Measurements from ENCODE around the gene TBC1D3B. TPM values are rescaled to one million over a fixed set of nuclear protein-coding genes. Genes with fewer than 3 reads are reported as not detected.
A peak's percentile ranks its signal among the peaks of the same experiment; 100 is the strongest.

TBC1D3B gene
- total RNA-seq, 1 experiment from 2014 or later = 6.3 TPM

- TF ChIP-seq AFF4 (CRISPR knock-in tag; IDR thresholded peaks at IDR 0.05; ENCODE audit: borderline replicate concordance) (no peak), TCF7 (CRISPR knock-in tag; IDR thresholded peaks at IDR 0.05; ENCODE audit: low read depth) (no peak), GTF2I (CRISPR knock-in tag; conservative IDR thresholded peaks at IDR 0.05) (no peak), ZNF396 (CRISPR knock-in tag; IDR thresholded peaks at IDR 0.05; ENCODE audit: borderline replicate concordance) (no peak), FOXP1 (CRISPR knock-in tag; IDR thresholded peaks at IDR 0.05; ENCODE audit: borderline replicate concordance) (no peak), ZNF317 (CRISPR knock-in tag; IDR thresholded peaks at IDR 0.05; ENCODE audit: borderline replicate concordance, low read depth) (no peak), PREB (CRISPR knock-in tag; IDR thresholded peaks at IDR 0.05; ENCODE audit: borderline replicate concordance) (no peak), GRHL2 (CRISPR knock-in tag; IDR thresholded peaks at IDR 0.05; ENCODE audit: insufficient replicate concordance, severe bottlenecking) (no peak)
Measured at GRCh38 chr17:36185416-36185815, 9.0 kb upstream of the TBC1D3B start (continued).

- DNase-seq (ENCODE audit: low spot score) = no peak
- CTCF ChIA-PET = interaction anchor here (0.7 to 1.7 kb wide), 3 partner anchors 8 to 480 kb away, joined by 3 to 6 read pairs (median 5); no protein-coding TSS in a partner anchor
- Mint-ChIP-seq H3K27me3 (ENCODE audit: low read depth) (peaks cover 32% of the 10 kb centered on the region), H3K4me1 (peaks cover 5% of the 10 kb centered on the region; the same call in 1 of the 2 replicates), H3K9me3 (no peaks in the 10 kb centered on the region), H3K4me3 (peak overlapping the region; percentile 62), H3K36me3 (no peaks in the 10 kb centered on the region), H3K27ac (no peak overlapping the region)
- no peak for ATAC-seq
- TF ChIP-seq GTF2I (CRISPR knock-in tag; conservative IDR thresholded peaks at IDR 0.05) = peak; percentile 72; the same call in 1 of the 2 replicates
- TF ChIP-seq SP1 (CRISPR knock-in tag; conservative IDR thresholded peaks at IDR 0.05) = no peak
- POLR2A ChIA-PET = no interaction called here
Measured at GRCh38 chr17:36184023-36184765, 7.8 kb upstream of the TBC1D3B start.

- peak; percentile 80 for ATAC-seq
- peaks cover 5% of the 10 kb centered on the region; the same call in 1 of the 2 replicates for H3K4me1 Mint-ChIP-seq
- ChIA-PET POLR2A (interaction anchor here (1.0 kb wide), 2 partner anchors 16 to 32 kb away, joined by 3 read pairs; no protein-coding TSS in a partner anchor), CTCF (interaction anchor here (0.6 to 1.7 kb wide), 9 partner anchors 9 to 300 kb away, joined by 3 to 9 read pairs (median 4); no protein-coding TSS in a partner anchor)
- no peak overlapping the region for H3K27ac Mint-ChIP-seq
- H3K36me3 Mint-ChIP-seq = no peaks in the 10 kb centered on the region
- peaks cover 32% of the 10 kb centered on the region for H3K27me3 Mint-ChIP-seq (ENCODE audit: low read depth)
- DNase-seq (ENCODE audit: low spot score) = peak; percentile 82
- H3K4me3 Mint-ChIP-seq = peak overlapping the region; percentile 72
- H3K9me3 Mint-ChIP-seq = no peaks in the 10 kb centered on the region
- TF ChIP-seq MLX (CRISPR knock-in tag; IDR thresholded peaks at IDR 0.05) (0 out of 2 replicates have a peak, but pooled peaks have one; percentile 89), NR3C1 (CRISPR knock-in tag; conservative IDR thresholded peaks at IDR 0.05; ENCODE audit: low read depth) (no peak), TEAD4 (CRISPR knock-in tag; IDR thresholded peaks at IDR 0.05) (no peak), HMGXB4 (CRISPR knock-in tag; IDR thresholded peaks at IDR 0.05) (peak; percentile 41; the same call in 1 of the 2 replicates), ZNF416 (CRISPR knock-in tag; IDR thresholded peaks at IDR 0.05) (no peak), KAT7 (CRISPR knock-in tag; IDR thresholded peaks at IDR 0.05; ENCODE audit: borderline replicate concordance) (0 out of 2 replicates have a peak, but pooled peaks have one; percentile 4), ZMAT4 (CRISPR knock-in tag; IDR thresholded peaks at IDR 0.05) (no peak)
Measured at GRCh38 chr17:36183001-36183971, 6.8 kb upstream of the TBC1D3B start.

Measured in WTC11 (cell line).